HUES48 (cell line): ENCODE data around the gene TPSB2.
"Not testable (repeated sequence)": the region's sequence is repeated elsewhere in the genome, so short reads cannot be mapped to it uniquely, and the experiment has no call there.

Experiments
- H3K27ac ChIP-seq: one replicate; pipeline ENCODE4 v1.7.0; 2013; ENCODE audit warnings: low read depth, low read length, inconsistent platforms
- H3K27me3 ChIP-seq: 2 replicates; pipeline ENCODE4 v1.6.1; 2013; ENCODE audit warnings: mild to moderate bottlenecking, low read length; ENCODE audit not compliant: control insufficient read depth, insufficient read depth
- H3K36me3 ChIP-seq: 2 replicates; pipeline ENCODE4 v1.6.1; 2013; ENCODE audit warnings: low read length; ENCODE audit not compliant: control insufficient read depth, insufficient read depth
- H3K4me1 ChIP-seq: 2 replicates; pipeline ENCODE4 v1.6.1; 2013; ENCODE audit warnings: mild to moderate bottlenecking, low read length; ENCODE audit not compliant: control insufficient read depth, insufficient read depth
- H3K4me3 ChIP-seq: 2 replicates; pipeline ENCODE4 v1.5.1; 2013; ENCODE audit warnings: mild to moderate bottlenecking, low read depth, low read length
- H3K9ac ChIP-seq: 2 replicates; pipeline ENCODE4 v1.6.1; 2013; ENCODE audit warnings: mild to moderate bottlenecking, low read depth, low read length, moderate library complexity
- H3K9me3 ChIP-seq: 2 replicates; pipeline ENCODE4 v1.6.1; 2013; ENCODE audit warnings: low read length; ENCODE audit not compliant: control insufficient read depth, insufficient read depth

Gene TPSB2

DNA sequence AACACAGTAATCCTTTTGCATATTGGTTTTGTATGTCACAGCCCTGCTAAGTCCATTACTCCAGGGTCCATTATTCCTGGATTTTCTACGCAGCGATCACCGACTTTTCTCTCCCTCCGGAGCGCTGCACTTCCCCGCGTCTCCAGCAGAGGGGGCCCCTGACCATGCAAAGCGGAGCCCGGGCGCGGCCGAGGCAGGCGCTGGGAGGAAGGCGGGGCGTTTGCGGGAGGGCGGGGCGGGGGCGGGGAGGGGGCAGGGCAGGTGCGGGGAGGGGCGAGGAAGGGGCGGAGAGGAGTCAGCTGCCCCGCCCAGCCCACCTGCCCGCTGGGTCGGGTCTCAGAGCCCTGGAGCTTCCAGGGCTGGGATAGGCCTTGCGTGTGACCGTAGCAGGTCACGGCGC is 6.7 kb upstream of the TPSB2 start:
- not testable (repeated sequence) for H3K27ac ChIP-seq, H3K27me3 ChIP-seq, H3K4me3 ChIP-seq, H3K9ac ChIP-seq, H3K9me3 ChIP-seq, H3K36me3 ChIP-seq, H3K4me1 ChIP-seq

- not testable (repeated sequence) for H3K4me1 ChIP-seq, H3K9ac ChIP-seq, H3K27me3 ChIP-seq, H3K36me3 ChIP-seq, H3K4me3 ChIP-seq, H3K27ac ChIP-seq, H3K9me3 ChIP-seq
Observed at GRCh38 chr16:1232049-1232748, 2.2 kb upstream of the TPSB2 start.

DNA sequence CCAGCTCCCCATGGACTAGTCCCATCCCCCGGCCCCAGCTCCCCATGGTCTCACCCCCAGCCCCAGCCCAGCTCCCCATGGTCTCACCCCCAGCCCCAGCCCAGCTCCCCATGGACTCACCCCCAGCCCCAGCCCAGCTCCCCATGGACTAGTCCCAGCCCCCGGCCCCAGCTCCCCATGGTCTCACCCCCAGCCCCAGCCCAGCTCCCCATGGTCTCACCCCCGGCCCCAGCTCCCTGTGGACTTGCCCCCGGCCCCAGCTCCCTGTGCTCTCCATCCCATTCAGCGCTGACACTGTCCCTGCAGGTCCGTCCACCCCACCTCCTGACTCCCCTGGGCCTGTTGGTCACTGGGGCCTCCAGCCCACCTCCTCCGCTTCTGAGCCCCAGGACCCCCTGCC is 1.3 kb upstream of the TPSB2 start:
- H3K27me3 ChIP-seq, H3K27ac ChIP-seq, H3K36me3 ChIP-seq, H3K9me3 ChIP-seq, H3K4me3 ChIP-seq, H3K9ac ChIP-seq, H3K4me1 ChIP-seq: not testable (repeated sequence)

DNA sequence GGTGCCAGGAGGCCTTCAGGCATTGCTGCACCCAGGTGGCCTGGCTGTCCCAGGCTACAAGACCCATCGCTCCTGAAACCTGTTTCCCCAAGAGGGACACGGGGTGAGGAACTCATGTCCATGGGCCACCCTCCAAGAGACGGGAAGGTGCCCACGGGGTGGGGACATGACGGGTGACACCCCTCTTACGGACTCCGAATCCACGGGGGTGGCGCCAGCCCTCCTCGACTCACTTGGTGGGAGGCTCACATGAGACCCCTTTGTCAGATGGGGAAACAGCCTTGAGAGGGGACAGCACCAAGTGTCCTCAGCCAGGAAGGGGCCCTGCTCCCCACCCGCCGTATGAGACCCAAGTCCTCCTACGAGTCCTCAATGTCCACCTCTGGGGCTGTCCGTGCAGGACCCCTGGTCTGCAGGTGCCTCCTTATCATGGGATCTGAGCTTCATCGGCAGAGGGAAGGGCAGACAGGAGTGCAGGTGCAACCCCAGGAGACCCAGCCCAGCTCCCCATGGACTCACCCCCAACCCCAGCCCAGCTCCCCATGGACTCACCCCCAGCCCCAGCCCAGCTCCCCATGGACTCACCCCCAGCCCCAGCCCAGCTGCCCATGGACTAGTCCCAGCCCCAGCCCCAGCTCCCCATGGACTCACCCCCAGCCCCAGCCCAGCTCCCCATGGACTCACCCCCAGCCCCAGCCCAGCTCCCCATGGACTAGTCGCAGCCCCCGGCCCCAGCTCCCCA is 658 bp upstream of the TPSB2 start:
- not testable (repeated sequence) for H3K36me3 ChIP-seq, H3K4me1 ChIP-seq, H3K9ac ChIP-seq, H3K27ac ChIP-seq, H3K9me3 ChIP-seq, H3K27me3 ChIP-seq, H3K4me3 ChIP-seq

DNA sequence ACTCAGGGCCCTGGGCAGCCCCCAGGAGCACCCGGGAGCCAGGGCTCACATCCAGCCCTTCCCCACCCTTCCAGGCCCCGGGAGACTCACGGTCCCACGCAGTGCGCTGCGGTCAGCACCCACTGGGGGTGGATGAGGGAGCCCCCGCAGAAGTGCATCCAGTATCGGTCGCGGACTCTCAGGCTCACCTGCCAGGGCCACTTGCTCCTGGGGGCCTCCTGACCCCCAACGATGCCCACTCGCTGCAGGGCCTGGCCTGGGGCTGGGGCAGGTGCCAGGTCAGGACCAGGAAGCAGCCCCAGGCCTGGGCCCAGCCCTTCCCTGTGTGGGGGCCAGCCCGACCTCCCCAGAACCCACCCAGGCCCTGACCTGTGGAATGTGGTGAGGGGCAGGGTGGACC is 508 bp downstream of the TPSB2 start:
- not testable (repeated sequence) for H3K9ac ChIP-seq, H3K4me1 ChIP-seq, H3K27ac ChIP-seq, H3K27me3 ChIP-seq, H3K4me3 ChIP-seq, H3K9me3 ChIP-seq, H3K36me3 ChIP-seq

DNA sequence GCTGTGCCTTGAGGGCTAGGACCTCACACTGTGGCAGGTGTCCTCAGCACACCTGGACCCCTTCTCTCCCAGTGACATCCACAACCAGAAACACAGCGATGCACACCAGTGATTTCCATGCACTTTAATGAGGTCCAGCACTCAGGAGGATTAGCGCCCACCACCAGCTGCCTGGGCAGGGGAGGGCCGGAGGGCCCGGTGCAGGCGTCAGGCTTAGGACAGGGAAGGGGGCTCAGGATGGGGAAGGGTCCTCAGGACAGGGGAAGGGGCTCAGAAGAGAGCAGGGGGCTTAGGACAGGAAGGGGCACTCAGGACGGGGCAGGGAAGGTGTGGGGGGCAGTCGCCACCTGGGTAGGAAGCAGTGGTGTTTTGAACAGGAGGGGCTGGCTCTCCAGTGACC is 1.8 kb downstream of the TPSB2 start:
- H3K4me3 ChIP-seq, H3K27ac ChIP-seq, H3K36me3 ChIP-seq, H3K27me3 ChIP-seq, H3K4me1 ChIP-seq, H3K9ac ChIP-seq, H3K9me3 ChIP-seq: not testable (repeated sequence)

DNA sequence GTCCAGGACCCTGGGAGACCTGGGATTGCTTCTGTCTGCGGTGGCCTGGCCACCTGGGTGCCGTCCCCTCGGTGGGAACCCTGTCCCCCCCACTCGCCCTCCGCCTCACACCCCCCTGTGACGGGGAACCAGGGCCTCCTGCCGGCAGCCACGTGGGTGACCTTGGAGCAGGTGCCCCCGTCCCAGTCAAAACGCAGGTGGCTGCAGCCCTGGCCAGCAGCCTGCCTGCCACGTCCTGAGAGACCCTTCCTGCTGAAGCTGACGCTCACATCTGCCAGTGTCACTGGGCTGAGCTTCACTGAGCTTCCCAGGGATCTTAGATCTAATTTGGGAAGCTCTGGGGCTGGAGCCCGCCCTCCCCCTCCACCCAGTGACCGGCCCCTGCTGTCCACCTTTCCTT is 3.3 kb downstream of the TPSB2 start:
- H3K9me3 ChIP-seq, H3K4me3 ChIP-seq, H3K36me3 ChIP-seq, H3K9ac ChIP-seq, H3K27me3 ChIP-seq, H3K4me1 ChIP-seq, H3K27ac ChIP-seq: not testable (repeated sequence)

DNA sequence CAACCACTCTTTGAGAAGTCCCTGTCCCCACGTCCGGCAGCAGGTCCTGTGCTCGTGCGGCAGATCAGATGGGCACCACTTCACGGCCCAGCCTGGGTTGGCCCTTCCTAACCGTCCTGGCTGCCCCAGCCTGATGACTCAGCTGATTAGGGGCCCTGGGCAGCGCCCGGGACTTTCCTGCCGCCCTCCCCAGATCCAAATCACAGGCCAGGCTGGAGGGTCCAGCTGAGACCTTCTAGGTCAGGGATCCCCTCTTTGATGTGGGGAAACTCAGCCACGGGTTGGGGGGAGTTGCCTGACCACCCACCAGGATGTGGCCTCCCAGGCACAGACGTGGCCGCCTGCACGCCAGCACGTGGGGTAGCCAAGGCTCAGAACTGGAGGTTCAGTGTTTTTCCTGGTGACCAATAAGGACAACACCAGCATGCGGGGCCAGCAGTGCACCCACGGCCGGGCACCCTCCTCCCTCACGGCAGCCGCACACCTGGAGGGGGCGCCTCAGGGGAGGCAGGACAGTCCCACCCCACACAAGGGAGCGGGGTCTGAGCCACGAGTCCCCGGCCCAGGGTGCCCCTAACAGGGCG is 4.2 kb downstream of the TPSB2 start:
- H3K27me3 ChIP-seq, H3K4me3 ChIP-seq, H3K4me1 ChIP-seq, H3K27ac ChIP-seq, H3K9me3 ChIP-seq, H3K9ac ChIP-seq, H3K36me3 ChIP-seq: not testable (repeated sequence)

DNA sequence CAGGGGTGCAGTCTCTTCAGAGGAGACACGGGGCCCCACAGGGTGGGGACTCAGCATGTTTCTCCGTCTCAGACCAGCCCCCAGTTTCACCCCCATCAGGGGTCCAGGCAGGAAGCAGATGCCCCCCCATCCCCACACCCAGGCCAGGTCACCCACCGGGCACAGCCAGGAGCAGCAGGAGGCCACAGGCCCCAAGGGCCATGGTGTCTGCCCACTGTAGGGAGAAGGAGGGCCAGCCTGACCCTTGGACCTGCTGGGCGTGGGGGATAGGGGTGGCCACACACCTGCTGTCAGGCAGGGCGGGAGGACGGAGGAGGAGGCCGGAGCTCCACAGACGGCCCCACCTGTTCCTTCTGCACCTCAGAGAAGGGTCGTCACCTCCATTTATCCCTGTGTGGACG is 4.9 kb downstream of the TPSB2 start, which contains the start of gene TPSG1:
Gene TPSG1 (minus strand): TSS at position 218 of the 401 bp plus-strand sequence. CDS start 16 bp downstream, at position 202.
- no peaks in the 10 kb centered on the region for H3K9me3 ChIP-seq
- no peak within 1 kb of the TSS for H3K27ac ChIP-seq
- H3K4me1 ChIP-seq, result no peaks in the 10 kb centered on the region
- no peaks in the 10 kb centered on the region for H3K27me3 ChIP-seq
- peaks cover 7% of the 10 kb centered on the region for H3K36me3 ChIP-seq
- H3K9ac ChIP-seq, result no peak within 1 kb of the TSS
- no peak within 1 kb of the TSS for H3K4me3 ChIP-seq

DNA sequence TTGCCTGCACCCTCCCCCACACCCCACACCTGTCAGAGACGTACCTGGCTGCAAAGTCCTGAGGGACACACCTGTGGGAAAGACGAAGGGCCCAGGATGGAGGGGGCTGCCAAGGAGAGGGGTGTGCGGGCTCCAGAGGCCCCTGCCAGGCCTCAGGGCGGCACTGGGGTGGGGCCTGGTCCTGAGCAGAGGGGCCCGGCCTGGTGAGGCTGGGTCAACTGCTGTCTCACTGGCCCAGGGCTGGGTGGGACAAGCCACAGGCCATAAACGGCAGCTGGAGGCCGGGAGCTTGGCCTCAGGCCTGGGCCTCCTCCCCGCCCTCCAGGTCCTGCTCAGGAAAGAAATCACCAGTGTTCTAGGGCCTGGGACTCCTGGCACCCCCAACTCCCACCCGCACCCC is 5.4 kb downstream of the TPSB2 start:
- H3K4me3 ChIP-seq, result no peak overlapping the region
- H3K36me3 ChIP-seq, result peaks cover 11% of the 10 kb centered on the region
- no peaks in the 10 kb centered on the region for H3K9me3 ChIP-seq
- no peaks in the 10 kb centered on the region for H3K27me3 ChIP-seq
- no peak overlapping the region for H3K9ac ChIP-seq
- H3K27ac ChIP-seq, result no peak overlapping the region
- H3K4me1 ChIP-seq, result no peaks in the 10 kb centered on the region

DNA sequence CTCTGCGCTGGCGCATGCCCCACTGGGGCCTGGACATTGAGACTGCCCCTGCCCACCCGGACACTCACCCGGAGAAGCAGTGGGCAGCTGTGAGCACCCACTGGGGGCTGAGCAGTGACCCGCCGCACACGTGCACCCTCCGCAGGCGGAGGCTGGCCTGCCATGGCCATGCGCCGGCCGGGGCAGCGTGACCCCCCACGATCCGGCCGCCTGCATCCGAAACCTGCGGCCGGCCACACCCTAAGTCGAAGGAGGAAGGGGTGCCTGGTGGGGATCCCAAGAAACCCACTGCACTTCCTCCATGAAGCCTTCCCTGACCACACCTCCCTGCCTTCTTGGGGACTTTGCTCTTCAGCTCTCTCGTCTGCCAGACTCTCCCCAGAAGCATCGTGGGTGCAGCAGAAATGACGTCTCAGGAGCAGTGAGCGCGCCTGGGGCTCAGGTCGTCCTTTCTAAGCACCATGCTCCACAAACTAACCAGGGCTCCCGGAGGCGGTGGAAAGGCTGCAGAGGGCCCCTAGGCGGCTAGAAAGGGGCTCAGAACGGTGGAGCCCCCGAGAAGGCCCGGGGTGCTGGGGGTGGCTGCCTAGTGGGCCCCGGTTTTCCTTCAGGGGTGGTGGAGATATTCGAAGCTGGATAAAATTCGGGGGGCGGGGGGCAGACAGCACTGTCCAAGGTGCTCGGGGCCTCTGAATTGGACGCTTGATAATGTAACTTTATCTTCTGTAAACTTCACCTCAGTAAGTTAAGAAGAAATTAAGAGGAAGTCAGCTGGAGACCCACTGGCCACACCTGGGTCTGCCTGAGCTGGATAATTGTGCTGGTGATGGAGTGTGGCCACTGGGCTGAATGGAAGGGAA is 6.4 kb downstream of the TPSB2 start:
- H3K27me3 ChIP-seq, result no peaks in the 10 kb centered on the region
- H3K9ac ChIP-seq, result no peak overlapping the region

More for the DNA sequence above, 6.4 kb downstream of the TPSB2 start:
- Histone ChIP-seq H3K4me1 (no peaks in the 10 kb centered on the region), H3K4me3 (no peak overlapping the region), H3K36me3 (peaks cover 17% of the 10 kb centered on the region), H3K9me3 (no peaks in the 10 kb centered on the region), H3K27ac (no peak overlapping the region)
